ENCODE measurements around the gene CSGALNACT2. TPM values are rescaled to one million over a fixed set of nuclear protein-coding genes. Genes with fewer than 3 reads are reported as not detected.

The CSGALNACT2 gene
- total and polyA plus RNA-seq, 10 of the 15 experiments (the other 5 are each of a cell fraction or from before 2014, with no cell fraction given): 2.5 to 12.6 (median 8.7) TPM

- no peak for TF ChIP-seq PRDM15 (CRISPR knock-in tag; IDR thresholded peaks at IDR 0.05)
Measured at GRCh38 chr10:43212043-43212721, 73.9 kb downstream of the CSGALNACT2 start (continued).

- H3K27ac ChIP-seq (ENCODE audit: control insufficient read depth, insufficient read depth): no peak overlapping the region
- no TSS peak for BruUV-seq (replicated peaks)
- ChIA-PET POLR2A (no interaction called here), CTCF (interaction anchor here (0.6 to 4.7 kb wide), 5 partner anchors 11 to 232 kb away, joined by 3 to 27 read pairs (median 3); no protein-coding TSS in a partner anchor), RAD21 (ENCODE audit: unreplicated experiment) (interaction anchor here (0.9 kb wide), 1 partner anchor 9 kb away, joined by 3 read pairs; no protein-coding TSS in a partner anchor), SMC1A (ENCODE audit: uncharacterized antibody, unreplicated experiment) (no interaction called here)
- in situ Hi-C loops (cut with MboI): loop anchor here (25.0 kb wide), 1 partner anchor 148 kb away; the partner anchor contains the start of gene FXYD4
- H3K79me2 ChIP-seq (ENCODE audit: control insufficient read depth, insufficient read depth, low read length): no peaks in the 10 kb centered on the region
- H3K4me2 ChIP-seq (ENCODE audit: control insufficient read depth, insufficient read depth): no peak overlapping the region
- no peak overlapping the region for H3K9ac ChIP-seq (ENCODE audit: control insufficient read depth, insufficient read depth, low read length)
- no peak for DNase-seq (ENCODE audit: low read depth, low spot score)
- H3K4me1 ChIP-seq (ENCODE audit: control insufficient read depth, insufficient read depth, low read length): no peaks in the 10 kb centered on the region
- FAIRE-seq: no peak
- no peak overlapping the region for H2AFZ ChIP-seq (ENCODE audit: control insufficient read depth, low read depth, low read length)
- 19% methylated on average over 15 of the region's 15 CpGs for WGBS (ENCODE audit: insufficient coverage, insufficient replicate concordance, low lambda C conversion rate, missing lambda C conversion rate)
- no peaks in the 10 kb centered on the region for H3K36me3 ChIP-seq (ENCODE audit: control insufficient read depth in 2 of 2, insufficient read depth in 2 of 2, low read length in 1 of 2)
- no peaks in the 10 kb centered on the region for H4K20me1 ChIP-seq (ENCODE audit: control insufficient read depth, insufficient read depth)
- no peak for ATAC-seq
- intact Hi-C loops (cut with micrococcal nuclease; ENCODE audit: unreplicated experiment): no loop called here
- H3K4me3 ChIP-seq: no peak overlapping the region
- H3K27me3 ChIP-seq (replicated peaks in 1 of 2; ENCODE audit: control insufficient read depth in 2 of 2, insufficient read depth in 2 of 2, low read length in 1 of 2): peaks cover 0 to 1% of the 10 kb centered on the region in 2 experiments; a peak in 2 of 4 replicates
- no peaks in the 10 kb centered on the region for H3K9me3 ChIP-seq (replicated peaks; ENCODE audit: control insufficient read depth, insufficient read depth, low read length)
- TF ChIP-seq ZBED1 (IDR thresholded peaks at IDR 0.05; ENCODE audit: borderline replicate concordance) (no peak), BHLHE40 (IDR thresholded peaks at IDR 0.05; ENCODE audit: borderline replicate concordance in 1 of 2, low read depth in 2 of 2, low read length in 1 of 2) (no peak), RBBP5 (conservative IDR thresholded peaks at IDR 0.05) (no peak), PAX8 (IDR thresholded peaks at IDR 0.05) (no peak), ETV6 (conservative IDR thresholded peaks at IDR 0.05 in 1 of 2, IDR thresholded peaks at IDR 0.05 in 1 of 2; ENCODE audit: borderline replicate concordance in 1 of 2, low read depth in 1 of 2) (no peak), ZBTB11 (CRISPR knock-in tag; IDR thresholded peaks at IDR 0.05) (no peak), USF1 (IDR thresholded peaks at IDR 0.05; ENCODE audit: borderline replicate concordance, extremely low read length, insufficient read depth, low read depth, low read length) (no peak)
Measured at GRCh38 chr10:43214071-43214955, 76.1 kb downstream of the CSGALNACT2 start.
